Astrocyte of the cerebellum (primary cell): ENCODE data around the gene BGLAP.

Experiments used
- DNase-seq: peaks from one replicate; pipeline ENCODE4 v3.0.0-alpha.2; 2011; ENCODE audit warnings: low read depth
- H3K4me3 ChIP-seq: 2 replicates; pipeline ENCODE4 v1.5.1; 2011; ENCODE audit warnings: mild to moderate bottlenecking, low read depth, low read length, moderate library complexity
- CTCF ChIP-seq: IDR thresholded peaks from 2 replicates; pipeline ENCODE4 v1.5.1; 2012; ENCODE audit warnings: low read length, low read depth, moderate library complexity, mild to moderate bottlenecking; ENCODE audit errors: missing control alignments
- in situ Hi-C: cut with HindIII; loops from 2 replicates; pipeline ENCODE4 v1.10.0; 2017; ENCODE audit warnings: low sequenced_read_pairs

Gene BGLAP

GRCh38 chr1:156262461-156263287 is 20.7 kb downstream of the BGLAP start:
- DNase-seq, result peak; percentile 83
- in situ Hi-C loops, result loop anchor here (5.0 kb wide), 1 partner anchor 50 kb away; no protein-coding TSS in a partner anchor
- no peak for TF ChIP-seq CTCF
- H3K4me3 ChIP-seq, result no peak overlapping the region

GRCh38 chr1:156263288-156263655 is 21.3 kb downstream of the BGLAP start:
- DNase-seq, result no peak
- no peak for TF ChIP-seq CTCF
- H3K4me3 ChIP-seq, result no peak overlapping the region
- in situ Hi-C loops, result loop anchor here (5.0 kb wide), 1 partner anchor 49 kb away; no protein-coding TSS in a partner anchor

GRCh38 chr1:156266051-156266450 is 24.1 kb downstream of the BGLAP start:
- DNase-seq, result no peak
- in situ Hi-C loops, result no loop called here
- H3K4me3 ChIP-seq, result no peak overlapping the region
- TF ChIP-seq CTCF, result no peak

- no peak for DNase-seq
- no peak for TF ChIP-seq CTCF
- in situ Hi-C loops, result no loop called here
- no peak overlapping the region for H3K4me3 ChIP-seq
These were observed 26.4 kb downstream of the BGLAP start for GRCh38 chr1:156268336-156268735.

- no peak for DNase-seq
- in situ Hi-C loops, result no loop called here
- TF ChIP-seq CTCF, result no peak
- no peak overlapping the region for H3K4me3 ChIP-seq
These were observed 28.3 kb downstream of the BGLAP start for GRCh38 chr1:156270314-156270713.

- in situ Hi-C loops, result no loop called here
- DNase-seq, result no peak
- H3K4me3 ChIP-seq, result no peak overlapping the region
- no peak for TF ChIP-seq CTCF
These were observed 34.5 kb downstream of the BGLAP start for GRCh38 chr1:156276532-156276931.
